GM23338 (cell line): ENCODE measurements around the gene CCDC63. TPM values are rescaled to one million over a fixed set of nuclear protein-coding genes. Genes with fewer than 3 reads are reported as not detected.
A peak's percentile ranks its signal among the peaks of the same experiment; 100 is the strongest.

ENCODE experiments used
- ATAC-seq: fragments of 200-7000 bp; cut with Tn5 transposase; 3 replicates; pipeline ENCODE4 v1.9.1; 2020
- DNase-seq: peaks from one replicate; pipeline ENCODE4 v3.0.0-alpha.2; 2015; ENCODE audit warnings: low spot score
- H2AFZ ChIP-seq: fragments of 200-600 bp; sonication (generic); 2 replicates; pipeline ENCODE4 v1.8.0; 2016; ENCODE audit warnings: antibody characterized with exemption, mild to moderate bottlenecking, moderate library complexity
- H3F3A ChIP-seq: fragments of 200-600 bp; sonication (generic); replicated peaks from 2 replicates; pipeline ENCODE4 v1.8.0; 2017; ENCODE audit warnings: antibody characterized with exemption, mixed run types, low read depth
- H3K27ac ChIP-seq: fragments of 200-600 bp; sonication (generic); 2 replicates; pipeline ENCODE4 v1.6.1; 2016; ENCODE audit warnings: low read depth
- H3K27me3 ChIP-seq: fragments of 200-600 bp; sonication (generic); 2 replicates; pipeline ENCODE4 v1.8.0; 2016; ENCODE audit warnings: mild to moderate bottlenecking, mixed run types, moderate library complexity; ENCODE audit not compliant: insufficient read depth
- H3K36me3 ChIP-seq: fragments of 200-600 bp; sonication (generic); 2 replicates; pipeline ENCODE4 v1.8.0; 2016; ENCODE audit warnings: mild to moderate bottlenecking; ENCODE audit not compliant: insufficient read depth
- H3K4me1 ChIP-seq: fragments of 200-600 bp; sonication (generic); 2 replicates; pipeline ENCODE4 v1.8.0; 2016; ENCODE audit warnings: mild to moderate bottlenecking, moderate library complexity; ENCODE audit not compliant: insufficient read depth
- H3K4me2 ChIP-seq: fragments of 200-600 bp; sonication (generic); 2 replicates; pipeline ENCODE4 v1.7.1; 2017; ENCODE audit warnings: mixed run types
- H3K4me3 ChIP-seq: fragments of 200-600 bp; sonication (generic); 2 replicates; pipeline ENCODE4 v1.6.1; 2016; ENCODE audit warnings: mixed run types
- H3K79me2 ChIP-seq: fragments of 200-600 bp; sonication (generic); replicated peaks from 2 replicates; pipeline ENCODE4 v1.8.0; 2017; ENCODE audit warnings: mild to moderate bottlenecking; ENCODE audit not compliant: insufficient read depth
- H3K9me2 ChIP-seq: fragments of 200-600 bp; sonication (generic); 2 replicates; pipeline ENCODE4 v1.8.0; 2017; ENCODE audit not compliant: insufficient read depth
- H4K20me1 ChIP-seq: fragments of 200-600 bp; sonication (generic); replicated peaks from 2 replicates; pipeline ENCODE4 v1.8.0; 2017; ENCODE audit warnings: mild to moderate bottlenecking; ENCODE audit not compliant: insufficient read depth
- H3K27ac Mint-ChIP-seq: 2 replicates; pipeline ENCODE4 v1.8.0; 2020; ENCODE audit warnings: inconsistent platforms, mild to moderate bottlenecking, moderate library complexity, mixed read lengths
- H3K27me3 Mint-ChIP-seq: 3 replicates; pipeline ENCODE4 v1.8.0; 2022; ENCODE audit warnings: low read depth, mild to moderate bottlenecking, moderate library complexity, mixed read lengths, inconsistent platforms; ENCODE audit not compliant: insufficient read depth, poor library complexity
- H3K36me3 Mint-ChIP-seq: 3 replicates; pipeline ENCODE4 v1.8.0; 2021; ENCODE audit warnings: low read depth, mild to moderate bottlenecking, inconsistent platforms, moderate library complexity, mixed read lengths
- H3K4me1 Mint-ChIP-seq: 3 replicates; pipeline ENCODE4 v1.8.0; 2020; ENCODE audit warnings: mild to moderate bottlenecking, inconsistent platforms, mixed read lengths
- H3K4me3 Mint-ChIP-seq: 3 replicates; pipeline ENCODE4 v1.8.0; 2021; ENCODE audit warnings: moderate library complexity, mild to moderate bottlenecking, inconsistent platforms, mixed read lengths
- H3K9me3 Mint-ChIP-seq: 3 replicates; pipeline ENCODE4 v1.8.0; 2020; ENCODE audit warnings: moderate library complexity, mild to moderate bottlenecking, inconsistent platforms, mixed read lengths
- CREB1 ChIP-seq: fragments of 250-450 bp; sonication (Bioruptor Pico); IDR thresholded peaks from 2 replicates; pipeline ENCODE4 v1.5.0; 2020; ENCODE audit warnings: low read depth, mild to moderate bottlenecking, moderate library complexity
- CTCF ChIP-seq, 2 experiments: fragments of 200-600 bp in 1 of 2; sonication (generic) in 1 of 2; conservative IDR thresholded peaks; 2 replicates each; pipeline versions ENCODE4 v1.5.1 to v1.6.1; 2016 to 2017; ENCODE audit warnings: antibody characterized with exemption in 2 of 2, low read depth in 2 of 2, mild to moderate bottlenecking in 2 of 2, moderate library complexity in 1 of 2
- EZH2phosphoT487 ChIP-seq: fragments of 200-600 bp; sonication (generic); IDR thresholded peaks from one replicate; pipeline ENCODE4 v1.8.1; 2018; ENCODE audit warnings: antibody characterized with exemption; ENCODE audit not compliant: unreplicated experiment
- JUNB ChIP-seq: IDR thresholded peaks from one replicate; pipeline ENCODE4 v1.6.1; 2016; ENCODE audit warnings: antibody characterized with exemption; ENCODE audit not compliant: unreplicated experiment
- POLR2AphosphoS5 ChIP-seq: IDR thresholded peaks from 2 replicates; pipeline ENCODE4 v1.6.1; 2016; ENCODE audit warnings: antibody characterized with exemption, low read depth
- ZNF114 ChIP-seq: fragments of 250-450 bp; sonication (Bioruptor Pico); IDR thresholded peaks from 2 replicates; pipeline ENCODE4 v1.5.0; 2020; ENCODE audit warnings: mild to moderate bottlenecking, moderate library complexity
- ZNF462 ChIP-seq: fragments of 250-450 bp; sonication (Bioruptor Pico); IDR thresholded peaks from 2 replicates; pipeline ENCODE4 v1.5.0; 2020; ENCODE audit warnings: mild to moderate bottlenecking, moderate library complexity
- polyA plus RNA-seq: library from polyadenylated mRNA; unstranded; fragments of >200 nt; fragmentation: Nextera tagmentation; extraction: Ambion mirVana; gene quantifications from 2 replicates; pipeline ENCODE4 v1.2.1, GENCODE V29; 2016
- total RNA-seq: library from RNA; depleted of rRNA; stranded (reverse); fragments of >200 nt; shearing (Covaris generic); gene quantifications from 2 replicates; pipeline ENCODE4 v1.2.3, GENCODE V29; 2014

CCDC63 gene
- total and polyA plus RNA-seq, 2 experiments from 2014 or later, result 1.8 TPM; not detected in 1

GRCh38 chr12:110848314-110848923 is 1.6 kb downstream of the CCDC63 start:
- Histone ChIP-seq H3K4me3 (no peak overlapping the region), H3K79me2 (no peaks in the 10 kb centered on the region), H3K9me2 (no peaks in the 10 kb centered on the region), H3K27me3 (no peaks in the 10 kb centered on the region), H2AFZ (no peak overlapping the region), H3K4me1 (peaks cover 6% of the 10 kb centered on the region; the same call in 1 of the 2 replicates), H3K27ac (no peak overlapping the region), H3F3A (no peaks in the 10 kb centered on the region), H3K4me2 (no peak overlapping the region), H3K36me3 (no peaks in the 10 kb centered on the region), H4K20me1 (no peaks in the 10 kb centered on the region)
- TF ChIP-seq EZH2phosphoT487 (no peak), JUNB (no peak), ZNF114 (CRISPR knock-in tag) (no peak), CTCF (conservative IDR thresholded peaks at IDR 0.05; ENCODE audit: low read depth in 2 of 2) (no peak), POLR2AphosphoS5 (no peak), ZNF462 (CRISPR knock-in tag) (0 out of 2 replicates have a peak, but pooled peaks have one; percentile 21), CREB1 (CRISPR knock-in tag) (no peak)
- no peak overlapping the region for H3K27ac Mint-ChIP-seq
- H3K4me1 Mint-ChIP-seq, result peaks cover 16% of the 10 kb centered on the region
- H3K27me3 Mint-ChIP-seq, result peaks cover 19% of the 10 kb centered on the region
- DNase-seq (peak; percentile 8), ATAC-seq (no peak; the same call in 2 of the 3 replicates)
- H3K9me3 Mint-ChIP-seq, result no peaks in the 10 kb centered on the region
- H3K36me3 Mint-ChIP-seq, result no peaks in the 10 kb centered on the region
- H3K4me3 Mint-ChIP-seq, result no peak overlapping the region
